GM10847 (cell line): Measurements from ENCODE around the gene HACD3.

Experiments used
- POLR2A ChIP-seq: IDR thresholded peaks from 2 replicates; pipeline ENCODE4 v1.6.1; 2011; ENCODE audit not compliant: insufficient read length; ENCODE audit errors: extremely low read depth

HACD3 gene

GRCh38 chr15:65533057-65533756 is 2.9 kb downstream of the HACD3 start:
- no peak for TF ChIP-seq POLR2A

DNA sequence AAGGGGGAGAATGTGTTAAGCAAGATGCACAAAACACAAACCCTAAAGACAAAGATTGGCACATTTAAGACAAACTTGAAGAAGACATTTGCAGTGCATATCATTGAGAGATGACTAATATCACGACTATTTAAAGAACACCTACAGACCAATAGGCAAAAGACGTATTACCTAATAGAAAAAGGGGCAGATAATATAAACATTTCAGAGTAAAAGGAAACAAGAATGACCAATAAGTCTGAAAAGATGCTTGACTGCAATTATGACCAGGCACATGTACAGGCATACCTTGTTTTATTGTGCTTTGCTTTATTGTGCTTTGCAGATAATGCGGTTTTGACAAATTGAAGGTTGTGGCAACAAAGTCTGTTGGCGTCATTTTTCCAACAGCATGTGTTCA is 4.9 kb downstream of the HACD3 start:
- no peak for TF ChIP-seq POLR2A

DNA sequence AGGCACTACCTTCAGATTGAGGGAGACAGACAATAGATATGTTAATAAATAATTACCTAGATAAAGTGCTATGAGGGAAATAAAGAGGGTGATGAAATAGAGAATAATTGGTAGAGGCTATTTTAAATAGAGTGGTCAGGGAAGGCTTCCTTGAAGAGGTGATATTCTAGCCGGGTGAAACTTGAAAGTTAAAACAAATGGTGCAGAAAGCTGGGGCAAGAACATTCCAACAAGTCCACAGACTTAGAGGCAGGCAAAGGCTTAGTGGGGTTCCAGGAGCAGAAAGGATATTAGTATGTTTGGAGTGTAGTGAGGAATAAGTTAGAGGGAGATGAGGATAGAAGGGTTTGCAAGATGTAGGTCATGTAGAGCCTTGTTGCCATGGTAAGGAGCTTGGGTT is 10.1 kb downstream of the HACD3 start:
- TF ChIP-seq POLR2A = no peak

- TF ChIP-seq POLR2A = no peak
Measured at GRCh38 chr15:65541231-65541820, 11.1 kb downstream of the HACD3 start.

DNA sequence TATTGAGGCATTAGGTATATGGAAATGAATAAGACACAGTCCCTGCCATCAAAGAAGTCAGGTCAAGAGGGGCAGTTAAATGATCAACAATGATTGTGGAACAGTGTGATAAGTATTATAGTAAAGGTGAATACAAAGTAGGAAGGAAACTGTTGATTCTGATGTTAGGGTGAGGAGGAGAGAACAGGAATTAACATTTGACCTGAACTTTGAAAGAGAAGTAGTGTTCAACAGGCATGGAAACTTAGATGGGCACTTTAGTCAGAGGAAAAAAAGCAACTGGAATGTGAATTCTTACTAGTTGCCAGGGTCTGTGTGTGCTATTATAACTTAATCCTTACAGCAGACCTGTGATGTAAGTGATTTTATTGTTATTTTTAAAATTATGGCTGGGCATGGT is 17.6 kb downstream of the HACD3 start:
- no peak for TF ChIP-seq POLR2A

DNA sequence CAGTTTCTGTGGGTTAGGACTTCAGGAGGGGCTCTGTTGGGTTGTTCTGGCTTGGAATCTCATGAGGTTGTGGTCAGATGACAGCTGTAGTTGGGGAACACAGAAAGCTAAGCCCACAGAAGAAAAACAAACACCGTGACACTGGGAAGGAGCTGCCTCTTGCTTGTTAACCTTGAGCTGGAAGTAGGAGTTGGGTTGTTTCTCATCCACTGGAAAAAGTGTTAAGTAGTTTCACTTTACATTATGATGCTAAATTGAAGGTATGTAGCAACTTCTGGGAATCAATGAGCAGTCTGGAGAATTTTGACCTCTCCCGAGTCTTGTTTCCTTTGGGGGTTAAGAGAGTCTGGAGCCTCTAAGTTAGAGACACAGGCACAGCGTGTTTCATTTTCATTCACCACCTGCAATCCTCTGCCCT is 20.4 kb downstream of the HACD3 start:
- no peak for TF ChIP-seq POLR2A

- TF ChIP-seq POLR2A = no peak
Measured at GRCh38 chr15:65551183-65551582, 20.9 kb downstream of the HACD3 start.

DNA sequence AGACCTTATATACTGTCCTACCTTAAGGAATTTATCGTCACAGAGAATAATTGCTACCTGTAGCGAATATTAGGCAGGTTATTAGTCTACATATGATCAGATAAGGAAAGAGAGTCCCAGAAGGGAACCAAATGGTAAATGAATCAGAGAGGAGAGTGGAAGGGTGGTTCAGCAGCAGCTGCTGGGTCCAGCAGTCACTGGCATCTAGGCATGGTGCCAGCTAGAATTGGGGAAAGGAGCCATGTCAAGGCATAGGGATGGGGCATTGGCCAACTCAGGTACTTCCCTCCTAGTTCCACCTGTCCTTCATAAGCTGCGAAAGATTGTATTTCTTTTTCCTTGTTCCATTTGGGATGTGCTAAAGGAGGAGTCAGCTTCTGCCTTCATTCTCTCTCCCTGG is 23.4 kb downstream of the HACD3 start:
- no peak for TF ChIP-seq POLR2A

- TF ChIP-seq POLR2A = no peak
Measured at GRCh38 chr15:65556622-65557021, 26.4 kb downstream of the HACD3 start.

GRCh38 chr15:65558336-65558735 is 28.1 kb downstream of the HACD3 start:
- TF ChIP-seq POLR2A = no peak

GRCh38 chr15:65558997-65559760 is 28.9 kb downstream of the HACD3 start:
- no peak for TF ChIP-seq POLR2A

DNA sequence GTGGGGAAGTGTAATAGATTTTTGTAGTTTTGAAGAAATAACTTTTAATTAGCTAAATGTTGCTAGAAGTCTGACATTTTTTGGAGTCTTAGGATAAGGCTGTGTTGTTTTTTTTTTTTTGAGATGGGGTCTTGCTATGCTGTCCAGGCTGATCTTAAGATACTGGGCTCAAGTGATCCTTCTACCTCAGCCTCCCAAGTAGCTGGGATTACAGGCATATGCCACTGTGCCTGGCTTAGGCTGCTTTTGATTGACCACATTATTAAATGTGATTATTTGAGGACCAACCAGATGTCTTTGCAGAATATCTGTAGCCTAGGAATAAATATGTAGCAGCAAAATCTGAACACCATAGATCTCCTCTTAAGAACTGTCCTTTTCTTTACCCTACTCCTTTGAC is 29.7 kb downstream of the HACD3 start:
- TF ChIP-seq POLR2A = no peak

DNA sequence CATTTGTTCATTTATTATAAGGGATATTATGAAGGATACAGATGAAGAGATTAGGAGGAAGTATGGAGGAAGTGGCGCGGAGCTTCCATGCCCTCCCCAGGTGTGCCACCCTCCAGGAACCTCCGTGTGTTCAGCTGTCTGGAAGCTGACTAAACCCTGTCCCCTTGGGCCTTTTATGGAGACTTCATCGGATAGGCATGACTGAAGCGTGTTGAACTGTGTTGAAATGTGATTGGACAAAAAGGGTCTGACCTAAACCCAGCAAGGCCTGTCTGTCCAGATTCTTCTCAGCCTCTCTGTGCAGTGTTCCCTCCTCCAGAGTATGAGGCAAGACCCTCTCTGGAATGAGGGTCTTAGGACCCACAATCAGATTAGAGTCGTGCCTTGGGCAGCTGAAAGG is 31.7 kb downstream of the HACD3 start:
- TF ChIP-seq POLR2A = no peak

DNA sequence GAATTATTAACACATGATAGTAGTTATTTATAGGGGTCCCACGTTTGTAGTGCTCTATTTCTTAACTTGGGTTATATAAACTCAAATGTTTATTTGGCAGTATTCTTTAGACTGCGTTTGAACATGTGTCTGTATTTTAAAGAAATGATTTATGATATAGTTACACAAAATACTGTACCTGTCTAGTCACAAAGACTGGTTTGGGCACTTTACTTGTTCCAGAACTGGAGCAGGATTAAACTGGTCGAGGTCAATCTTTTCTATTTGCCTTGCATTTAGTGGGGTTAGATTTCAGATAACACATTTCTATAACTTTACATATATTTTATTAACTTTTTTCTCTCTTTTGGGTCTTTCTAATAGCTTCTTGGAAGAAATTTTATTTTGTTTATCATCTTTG is 39.5 kb downstream of the HACD3 start:
- no peak for TF ChIP-seq POLR2A

DNA sequence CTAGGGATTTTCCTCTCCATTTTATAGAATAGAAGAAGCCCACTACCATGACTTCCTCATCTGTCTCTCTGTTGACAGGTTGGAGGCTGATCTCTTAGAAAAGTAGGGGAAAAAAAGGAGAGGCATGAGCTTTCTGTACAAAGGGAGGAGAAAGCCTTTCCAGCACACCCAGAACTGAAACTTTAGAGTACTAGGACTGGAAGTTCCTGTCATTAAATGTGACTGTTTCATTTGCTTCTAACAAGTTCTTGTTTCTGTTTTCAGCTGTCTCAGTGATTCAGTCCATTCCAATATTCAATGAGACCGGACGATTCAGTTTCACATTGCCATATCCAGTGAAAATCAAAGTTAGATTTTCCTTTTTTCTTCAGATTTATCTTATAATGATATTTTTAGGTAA is 41.7 kb downstream of the HACD3 start:
- TF ChIP-seq POLR2A = no peak

- no peak for TF ChIP-seq POLR2A
Measured at GRCh38 chr15:65576664-65577063, 46.4 kb downstream of the HACD3 start.

GRCh38 chr15:65577129-65577996 is 47.1 kb downstream of the HACD3 start:
- TF ChIP-seq POLR2A = no peak
